ENCODE results near the gene MFAP3. TPM values are rescaled to one million over a fixed set of nuclear protein-coding genes. Genes with fewer than 3 reads are reported as not detected.

MFAP3 gene
- polyA plus RNA-seq, 1 donor from 2014 or later: 103 TPM

GRCh38 chr5:154049636-154050035 lies 10.9 kb downstream of the MFAP3 start:
- Histone ChIP-seq H3K9ac (ENCODE audit: low read length) (no peak overlapping the region), H3K27me3 (ENCODE audit: insufficient read depth, low read depth, low read length) (no peaks in the 10 kb centered on the region), H3K27ac (ENCODE audit: low read length) (no peak overlapping the region), H3K4me2 (ENCODE audit: low read length) (no peak overlapping the region), H3K9me2 (ENCODE audit: insufficient read depth, low read length) (no peaks in the 10 kb centered on the region), H2AFZ (ENCODE audit: low read depth, low read length) (no peak overlapping the region), H3K9me3 (ENCODE audit: low read length) (no peaks in the 10 kb centered on the region), H3K79me2 (replicated peaks; ENCODE audit: insufficient read depth, low read length) (no peaks in the 10 kb centered on the region), H3K36me3 (ENCODE audit: insufficient read depth, low read length) (peaks cover 7% of the 10 kb centered on the region), H4K20me1 (ENCODE audit: insufficient read depth) (no peaks in the 10 kb centered on the region), H3F3A (ENCODE audit: insufficient read depth, low read length, poor library complexity, severe bottlenecking) (no peaks in the 10 kb centered on the region), H3K4me3 (ENCODE audit: low read length) (no peak overlapping the region)
- TF ChIP-seq TAF1 (IDR thresholded peaks at IDR 0.05; ENCODE audit: low read depth): no peak
- TF ChIP-seq, protein P1, sequence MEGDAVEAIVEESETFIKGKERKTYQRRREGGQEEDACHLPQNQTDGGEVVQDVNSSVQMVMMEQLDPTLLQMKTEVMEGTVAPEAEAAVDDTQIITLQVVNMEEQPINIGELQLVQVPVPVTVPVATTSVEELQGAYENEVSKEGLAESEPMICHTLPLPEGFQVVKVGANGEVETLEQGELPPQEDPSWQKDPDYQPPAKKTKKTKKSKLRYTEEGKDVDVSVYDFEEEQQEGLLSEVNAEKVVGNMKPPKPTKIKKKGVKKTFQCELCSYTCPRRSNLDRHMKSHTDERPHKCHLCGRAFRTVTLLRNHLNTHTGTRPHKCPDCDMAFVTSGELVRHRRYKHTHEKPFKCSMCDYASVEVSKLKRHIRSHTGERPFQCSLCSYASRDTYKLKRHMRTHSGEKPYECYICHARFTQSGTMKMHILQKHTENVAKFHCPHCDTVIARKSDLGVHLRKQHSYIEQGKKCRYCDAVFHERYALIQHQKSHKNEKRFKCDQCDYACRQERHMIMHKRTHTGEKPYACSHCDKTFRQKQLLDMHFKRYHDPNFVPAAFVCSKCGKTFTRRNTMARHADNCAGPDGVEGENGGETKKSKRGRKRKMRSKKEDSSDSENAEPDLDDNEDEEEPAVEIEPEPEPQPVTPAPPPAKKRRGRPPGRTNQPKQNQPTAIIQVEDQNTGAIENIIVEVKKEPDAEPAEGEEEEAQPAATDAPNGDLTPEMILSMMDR (IDR thresholded peaks at IDR 0.05; ENCODE audit: poor library complexity, severe bottlenecking): no peak
- no peak for TF ChIP-seq MXI1 (conservative IDR thresholded peaks at IDR 0.05; ENCODE audit: poor library complexity, severe bottlenecking)
- TF ChIP-seq, protein P2, sequence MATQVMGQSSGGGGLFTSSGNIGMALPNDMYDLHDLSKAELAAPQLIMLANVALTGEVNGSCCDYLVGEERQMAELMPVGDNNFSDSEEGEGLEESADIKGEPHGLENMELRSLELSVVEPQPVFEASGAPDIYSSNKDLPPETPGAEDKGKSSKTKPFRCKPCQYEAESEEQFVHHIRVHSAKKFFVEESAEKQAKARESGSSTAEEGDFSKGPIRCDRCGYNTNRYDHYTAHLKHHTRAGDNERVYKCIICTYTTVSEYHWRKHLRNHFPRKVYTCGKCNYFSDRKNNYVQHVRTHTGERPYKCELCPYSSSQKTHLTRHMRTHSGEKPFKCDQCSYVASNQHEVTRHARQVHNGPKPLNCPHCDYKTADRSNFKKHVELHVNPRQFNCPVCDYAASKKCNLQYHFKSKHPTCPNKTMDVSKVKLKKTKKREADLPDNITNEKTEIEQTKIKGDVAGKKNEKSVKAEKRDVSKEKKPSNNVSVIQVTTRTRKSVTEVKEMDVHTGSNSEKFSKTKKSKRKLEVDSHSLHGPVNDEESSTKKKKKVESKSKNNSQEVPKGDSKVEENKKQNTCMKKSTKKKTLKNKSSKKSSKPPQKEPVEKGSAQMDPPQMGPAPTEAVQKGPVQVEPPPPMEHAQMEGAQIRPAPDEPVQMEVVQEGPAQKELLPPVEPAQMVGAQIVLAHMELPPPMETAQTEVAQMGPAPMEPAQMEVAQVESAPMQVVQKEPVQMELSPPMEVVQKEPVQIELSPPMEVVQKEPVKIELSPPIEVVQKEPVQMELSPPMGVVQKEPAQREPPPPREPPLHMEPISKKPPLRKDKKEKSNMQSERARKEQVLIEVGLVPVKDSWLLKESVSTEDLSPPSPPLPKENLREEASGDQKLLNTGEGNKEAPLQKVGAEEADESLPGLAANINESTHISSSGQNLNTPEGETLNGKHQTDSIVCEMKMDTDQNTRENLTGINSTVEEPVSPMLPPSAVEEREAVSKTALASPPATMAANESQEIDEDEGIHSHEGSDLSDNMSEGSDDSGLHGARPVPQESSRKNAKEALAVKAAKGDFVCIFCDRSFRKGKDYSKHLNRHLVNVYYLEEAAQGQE (IDR thresholded peaks at IDR 0.05; ENCODE audit: borderline replicate concordance): no peak
- TF ChIP-seq EZH2 (IDR thresholded peaks at IDR 0.05; ENCODE audit: borderline replicate concordance, insufficient read depth, low read length, poor library complexity, severe bottlenecking): no peak
- TF ChIP-seq SMC3 (conservative IDR thresholded peaks at IDR 0.05; ENCODE audit: poor library complexity): no peak

DNA sequence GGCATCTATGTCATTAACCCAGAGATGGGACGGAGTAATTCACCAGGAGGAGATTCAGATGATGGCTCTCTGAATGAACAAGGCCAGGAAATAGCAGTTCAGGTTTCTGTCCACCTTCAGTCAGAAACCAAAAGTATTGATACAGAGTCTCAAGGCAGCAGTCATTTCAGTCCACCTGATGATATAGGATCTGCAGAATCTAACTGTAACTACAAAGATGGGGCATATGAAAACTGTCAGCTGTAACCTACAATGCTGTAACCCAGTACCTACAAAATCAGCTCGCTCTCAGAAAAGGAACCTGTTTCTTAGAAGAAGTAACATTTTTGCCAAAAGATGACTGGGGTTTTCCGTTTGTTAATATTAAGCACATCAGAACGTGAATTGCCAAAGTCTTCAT lies 14.7 kb downstream of the MFAP3 start:
- no peak overlapping the region for H3K9ac ChIP-seq (ENCODE audit: low read length)
- H3K79me2 ChIP-seq (replicated peaks; ENCODE audit: insufficient read depth, low read length): no peaks in the 10 kb centered on the region
- no peaks in the 10 kb centered on the region for H3K9me2 ChIP-seq (ENCODE audit: insufficient read depth, low read length)
- no peaks in the 10 kb centered on the region for H3K9me3 ChIP-seq (ENCODE audit: low read length)
- H3F3A ChIP-seq (ENCODE audit: insufficient read depth, low read length, poor library complexity, severe bottlenecking): no peaks in the 10 kb centered on the region
- TF ChIP-seq POLR2AphosphoS5 (IDR thresholded peaks at IDR 0.05) (no peak), TAF1 (IDR thresholded peaks at IDR 0.05; ENCODE audit: low read depth) (no peak), EZH2 (IDR thresholded peaks at IDR 0.05; ENCODE audit: borderline replicate concordance, insufficient read depth, low read length, poor library complexity, severe bottlenecking) (no peak), SMC3 (conservative IDR thresholded peaks at IDR 0.05; ENCODE audit: poor library complexity) (no peak), RAD21 (conservative IDR thresholded peaks at IDR 0.05) (no peak), MXI1 (conservative IDR thresholded peaks at IDR 0.05; ENCODE audit: poor library complexity, severe bottlenecking) (no peak), EP300 (conservative IDR thresholded peaks at IDR 0.05; ENCODE audit: poor library complexity, severe bottlenecking) (no peak)
- TF ChIP-seq, protein P1 (IDR thresholded peaks at IDR 0.05; ENCODE audit: poor library complexity, severe bottlenecking): no peak
- TF ChIP-seq, protein P2 (IDR thresholded peaks at IDR 0.05; ENCODE audit: borderline replicate concordance): no peak
- no peaks in the 10 kb centered on the region for H3K27me3 ChIP-seq (ENCODE audit: insufficient read depth, low read depth, low read length)
- H3K4me3 ChIP-seq (ENCODE audit: low read length): no peak overlapping the region
- peaks cover 7% of the 10 kb centered on the region for H3K36me3 ChIP-seq (ENCODE audit: insufficient read depth, low read length)
- H3K27ac ChIP-seq (ENCODE audit: low read length): no peak overlapping the region
- H4K20me1 ChIP-seq (ENCODE audit: insufficient read depth): no peaks in the 10 kb centered on the region
- no peak overlapping the region for H2AFZ ChIP-seq (ENCODE audit: low read depth, low read length)
- no peak overlapping the region for H3K4me2 ChIP-seq (ENCODE audit: low read length)

Measured in neural cell (in vitro differentiated cells).